DMS153 treated with DMSO at 0.1 percent for 48 hours (cell line): ENCODE results near the gene EIF3I.

Experiments
- DNase-seq: peaks from one replicate; lab custom pipeline; 2025; ENCODE audit not compliant: unreplicated experiment; lab: John Stamatoyannopoulos, UW

EIF3I gene

DNA sequence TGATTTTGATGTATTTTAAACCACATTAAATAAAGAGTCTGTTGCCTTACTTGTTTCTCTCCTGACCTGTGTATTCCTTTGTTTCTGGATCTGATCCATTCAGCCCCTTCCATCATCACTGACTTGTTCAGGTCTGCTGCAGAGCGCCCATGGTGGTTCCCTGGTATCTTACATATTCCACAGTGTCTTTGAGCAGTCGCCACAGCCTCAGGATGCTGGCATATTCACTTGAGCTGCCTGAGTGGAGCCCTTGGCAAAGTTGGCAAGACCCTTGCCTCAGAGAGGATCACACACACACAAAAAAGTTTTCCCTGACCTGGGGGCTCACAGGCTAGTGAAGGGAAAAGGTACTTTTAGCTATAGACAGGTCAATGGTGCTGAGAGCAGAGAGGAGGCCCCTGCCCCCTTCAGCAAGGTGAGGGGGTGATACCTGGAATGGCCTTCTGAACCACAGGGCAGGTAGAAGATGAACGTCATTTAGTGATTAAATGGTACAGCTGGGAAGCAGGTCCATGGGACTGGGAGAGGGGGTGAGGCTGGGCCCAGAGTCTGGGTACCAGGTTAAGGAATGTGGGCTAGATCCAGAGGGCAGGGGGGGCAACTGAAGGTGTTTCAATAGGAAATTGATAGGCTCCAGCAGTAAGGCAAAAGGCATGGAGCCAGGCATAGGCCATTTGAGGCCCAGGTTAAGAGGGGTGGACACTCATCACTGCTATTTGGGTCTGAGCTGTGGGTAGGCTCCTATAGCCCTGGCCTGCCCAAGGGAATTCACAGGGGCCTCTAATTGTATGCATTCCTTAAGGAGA, 23.8 kb upstream of the EIF3I start:
- no peak for DNase-seq

- no peak for DNase-seq
These were observed 23.0 kb upstream of the EIF3I start for GRCh38 chr1:32199043-32199716.

- DNase-seq: peak; percentile 51
These were observed 22.5 kb upstream of the EIF3I start for GRCh38 chr1:32199717-32200072.

DNA sequence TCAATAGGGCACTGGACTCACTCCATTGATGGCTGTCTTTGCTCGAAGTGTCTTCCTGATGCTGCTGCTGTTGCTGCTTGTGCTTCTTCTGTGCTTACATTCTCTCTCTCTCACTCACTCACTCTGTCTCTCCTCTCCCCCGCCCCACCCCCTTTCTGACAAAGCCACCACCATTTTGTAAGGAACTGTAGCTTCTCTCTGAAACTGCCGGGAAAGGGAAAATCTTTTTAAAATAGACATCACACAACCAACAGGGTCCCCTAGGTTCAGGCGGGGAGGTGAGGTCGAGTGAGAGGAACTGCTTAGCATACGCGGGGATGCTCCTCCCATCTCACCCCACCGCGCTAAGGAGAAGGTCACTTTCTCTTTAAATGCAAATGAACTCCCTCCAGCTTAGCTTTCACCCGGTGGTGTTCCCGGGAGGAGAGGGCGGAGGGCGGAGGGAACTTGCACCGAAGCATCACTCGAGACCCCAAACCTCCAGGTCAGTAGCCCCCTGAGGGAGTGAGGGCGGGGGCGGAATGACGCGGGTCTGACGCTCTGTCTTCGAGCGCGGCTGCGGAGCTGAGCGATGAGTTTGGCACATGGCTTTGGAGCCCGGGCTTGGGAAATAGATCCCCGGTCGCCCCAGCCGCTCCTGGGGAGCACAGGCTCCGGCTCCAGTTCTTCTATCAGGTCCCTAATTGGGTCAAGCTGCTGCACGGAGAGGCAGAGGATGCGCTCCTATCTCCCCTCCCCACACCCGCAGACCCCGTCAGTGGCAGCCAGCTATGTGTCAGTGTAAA, 21.8 kb upstream of the EIF3I start, which contains the start of gene CCDC28B:
Gene CCDC28B (plus strand): TSS at position 370 of the 785 bp plus-strand sequence. CDS start 1,341 bp downstream, outside the sequence.
- peak; percentile 85 for DNase-seq

- no peak for DNase-seq
These were observed 21.0 kb upstream of the EIF3I start for GRCh38 chr1:32201011-32201855.

DNA sequence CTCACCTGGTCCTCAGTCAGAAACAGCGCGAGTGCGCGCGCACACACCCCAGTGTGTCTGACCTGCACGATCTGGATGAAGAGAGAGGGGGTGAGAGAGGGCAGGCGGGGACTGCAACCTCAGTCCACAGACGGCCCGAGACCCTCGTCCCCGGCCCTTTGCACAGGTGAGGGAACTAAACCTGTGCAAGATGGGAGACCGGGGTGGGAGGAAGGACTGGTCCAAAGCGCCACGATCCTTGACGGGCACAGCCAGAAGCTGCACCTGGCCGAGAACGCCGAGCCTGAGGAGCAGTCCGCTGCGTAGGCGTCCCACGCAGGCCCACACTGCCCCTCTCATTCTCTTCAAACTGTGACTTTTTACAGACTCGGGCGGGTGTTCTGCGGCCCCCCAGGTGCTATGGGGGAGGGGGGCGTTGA, 17.3 kb upstream of the EIF3I start:
- DNase-seq: no peak

DNA sequence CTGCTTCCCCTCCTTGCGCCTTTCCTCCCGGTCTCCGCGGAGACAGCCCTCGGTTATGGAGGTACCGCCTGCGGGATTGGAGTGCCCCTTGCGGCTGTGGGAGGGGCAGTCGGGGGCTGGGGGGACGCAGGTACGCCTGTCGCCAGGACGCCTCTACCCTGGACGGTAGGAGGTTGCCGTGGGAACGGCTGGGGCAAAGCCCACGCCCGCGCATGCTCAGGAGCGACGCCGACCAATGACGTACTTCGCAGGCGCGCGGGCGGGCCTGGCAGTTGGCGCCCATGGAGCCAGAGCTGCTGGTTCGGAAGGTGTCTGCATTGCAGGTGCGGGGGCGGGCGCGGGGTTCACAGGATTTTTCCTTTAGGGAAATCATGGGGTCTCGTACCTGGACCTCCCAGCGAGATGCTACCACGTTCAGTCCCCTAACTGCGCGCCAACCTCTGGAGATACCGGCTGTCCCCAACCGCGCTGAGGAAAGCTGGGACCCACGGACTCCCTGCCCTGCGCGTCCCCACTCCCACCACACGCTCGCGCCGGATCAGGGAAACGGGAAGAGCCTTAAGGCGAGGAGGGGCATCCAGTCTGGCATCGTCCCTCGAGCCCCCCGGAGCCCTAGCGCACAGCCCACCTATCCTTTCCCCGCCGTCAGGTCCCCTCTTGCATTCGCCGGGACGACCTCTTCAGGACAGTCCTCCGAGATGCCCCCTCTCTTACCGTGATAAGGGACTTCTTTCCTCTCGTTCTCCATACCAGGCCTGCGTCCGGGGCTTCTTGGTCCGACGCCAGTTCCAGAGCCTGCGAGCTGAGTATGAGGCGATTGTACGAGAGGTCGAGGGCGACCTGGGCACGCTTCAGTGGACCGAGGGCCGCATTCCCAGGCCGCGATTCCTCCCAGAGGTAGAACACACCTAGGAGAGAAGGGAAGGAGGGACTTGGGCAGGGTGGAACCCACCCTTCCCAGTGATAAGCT, 16.5 kb upstream of the EIF3I start, which contains the start of gene IQCC:
Gene IQCC (plus strand): TSS at position 271 of the 970 bp plus-strand sequence. CDS start 11 bp downstream, at position 282.
- DNase-seq: peak; percentile 99

- no peak for DNase-seq
These were observed 13.7 kb upstream of the EIF3I start for GRCh38 chr1:32208469-32208868.

DNA sequence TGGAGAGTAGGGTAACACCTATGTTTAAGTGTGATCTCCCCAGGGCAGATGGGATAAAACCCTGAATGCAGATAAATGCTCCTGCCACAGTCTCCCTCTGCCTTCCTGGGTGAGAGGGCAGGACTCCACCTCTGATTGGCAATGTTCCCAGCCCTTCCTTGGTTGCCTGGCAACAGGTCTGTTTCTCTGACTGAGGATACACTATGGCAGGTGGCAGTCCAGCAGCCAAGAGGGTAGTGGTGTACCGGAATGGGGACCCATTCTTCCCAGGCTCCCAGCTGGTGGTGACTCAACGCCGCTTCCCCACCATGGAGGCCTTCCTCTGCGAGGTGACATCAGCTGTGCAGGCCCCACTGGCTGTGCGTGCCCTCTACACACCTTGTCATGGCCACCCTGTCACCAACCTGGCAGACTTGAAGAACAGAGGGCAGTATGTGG, 13.3 kb upstream of the EIF3I start, which contains the start of gene DCDC2B:
Gene DCDC2B (plus strand): TSS at position 199 of the 438 bp plus-strand sequence. CDS start 5 bp downstream, at position 204.
- DNase-seq: peak; percentile 100

- peak; percentile 98 for DNase-seq
These were observed 6.4 kb upstream of the EIF3I start for GRCh38 chr1:32215629-32216480.

GRCh38 chr1:32216566-32216965, 5.6 kb upstream of the EIF3I start:
- no peak for DNase-seq

DNA sequence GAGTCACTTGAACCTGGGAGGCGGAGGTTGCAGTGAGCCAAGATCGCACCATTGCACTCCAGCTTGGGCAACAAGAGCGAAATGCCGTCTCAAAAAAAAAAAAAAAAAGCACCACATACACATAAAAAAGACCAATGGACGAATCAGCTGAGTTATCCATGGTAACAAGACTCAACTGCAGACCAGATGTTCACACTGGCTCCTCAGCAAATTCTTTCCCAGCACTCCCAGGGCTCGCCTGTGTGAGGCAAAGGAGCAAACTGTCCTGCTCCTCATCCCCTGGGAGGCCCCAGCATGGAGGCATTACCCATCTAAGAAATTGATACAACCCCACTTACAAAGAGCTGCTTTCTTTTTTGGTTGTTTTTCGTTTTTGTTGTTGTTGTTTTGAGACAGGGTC, 3.2 kb upstream of the EIF3I start:
- DNase-seq: no peak

DNA sequence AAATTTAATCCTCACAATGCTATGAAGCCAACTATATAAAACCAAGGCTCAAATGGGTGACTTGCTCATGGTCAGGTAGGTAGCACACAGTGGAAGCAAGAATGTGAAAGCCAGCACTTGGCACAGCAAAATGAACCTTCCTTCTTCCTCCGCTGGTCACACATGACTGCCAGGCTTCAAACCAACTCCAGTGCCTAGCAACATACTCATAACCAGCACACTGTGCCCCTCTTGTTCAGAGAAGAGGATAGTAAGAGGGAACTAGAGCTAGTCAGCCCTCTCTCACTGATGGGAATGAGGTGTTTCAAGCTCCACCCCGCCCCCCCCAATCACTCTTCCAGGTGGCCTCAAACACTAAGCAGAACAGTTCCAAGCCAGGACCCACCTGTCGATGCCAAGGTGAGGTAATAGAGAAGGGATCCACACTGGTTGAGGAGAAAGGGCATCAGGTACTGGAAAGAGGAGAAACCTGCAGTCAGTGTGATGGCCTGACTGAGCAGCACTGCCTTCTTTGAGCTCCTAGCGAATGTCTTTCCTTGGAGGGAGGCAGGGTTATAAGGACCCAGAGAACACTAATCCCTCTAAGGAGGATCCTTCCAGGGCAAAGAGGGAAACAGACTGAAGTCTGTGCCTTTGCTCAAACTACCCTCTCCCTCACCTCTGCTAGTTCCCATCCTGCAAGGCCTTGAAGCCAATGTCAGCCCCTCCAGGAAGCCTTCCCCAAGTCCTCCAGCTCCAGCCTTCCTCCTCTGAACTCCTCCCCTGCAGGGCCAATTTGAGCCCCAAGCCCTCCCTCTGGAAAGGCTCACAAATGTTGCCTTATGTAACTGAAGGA, 1.2 kb upstream of the EIF3I start:
- DNase-seq: no peak

DNA sequence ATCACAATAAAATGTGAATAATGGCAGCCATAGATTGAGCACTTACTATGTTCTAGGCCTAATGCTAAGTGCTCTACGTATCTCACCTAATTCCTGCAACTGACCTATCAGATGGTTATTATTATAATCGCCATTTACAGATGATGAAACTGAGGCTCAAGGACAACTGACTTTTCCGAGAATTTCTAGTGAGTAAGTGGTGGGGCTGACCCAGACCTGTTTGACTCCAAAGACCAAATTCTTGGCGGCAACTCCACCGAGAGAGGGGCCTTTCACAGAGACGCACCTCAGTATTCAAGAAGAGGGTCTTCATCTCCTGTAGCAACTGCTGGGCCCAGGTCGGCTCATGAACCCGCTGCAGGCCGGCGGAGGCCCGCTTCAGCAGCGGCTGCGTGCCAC, 627 bp upstream of the EIF3I start:
- no peak for DNase-seq

GRCh38 chr1:32223683-32224082, 1.5 kb downstream of the EIF3I start:
- no peak for DNase-seq

DNA sequence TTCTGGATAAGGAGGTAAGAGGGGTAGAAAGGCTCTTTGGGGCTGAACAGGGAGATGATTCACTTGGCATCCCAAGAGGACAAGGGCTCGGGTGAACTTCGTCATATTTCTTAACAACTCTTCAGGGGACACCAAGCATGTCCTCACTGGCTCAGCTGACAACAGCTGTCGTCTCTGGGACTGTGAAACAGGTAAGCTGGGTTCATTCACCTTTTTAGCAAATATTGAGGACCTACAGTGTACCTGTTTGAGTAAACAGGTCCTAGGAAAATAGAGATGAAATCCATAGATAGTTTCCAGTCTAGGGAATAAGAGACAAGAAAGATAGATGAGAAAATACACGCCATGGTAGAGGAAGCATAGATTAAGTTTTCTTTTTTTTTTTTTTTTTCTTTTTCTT, 2.1 kb downstream of the EIF3I start:
- DNase-seq: no peak

DNA sequence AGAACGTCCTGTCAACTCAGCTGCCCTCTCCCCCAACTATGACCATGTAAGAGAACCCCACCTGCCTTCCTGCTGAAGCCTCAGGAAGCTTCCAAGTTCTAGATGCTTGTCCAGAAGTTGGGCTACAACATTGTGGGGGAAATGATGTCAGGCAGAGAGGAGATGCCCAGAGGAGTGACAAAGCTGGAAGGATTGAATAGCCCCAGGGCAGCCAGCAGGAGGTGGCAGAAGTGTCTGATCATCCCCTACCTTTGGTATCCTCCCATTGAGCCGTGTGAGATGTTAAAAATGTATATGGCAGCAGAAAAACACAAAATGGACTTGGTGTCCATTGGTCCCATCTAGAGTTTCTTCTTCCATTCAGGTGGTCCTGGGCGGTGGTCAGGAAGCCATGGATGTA, 6.6 kb downstream of the EIF3I start:
- DNase-seq: no peak
